Bronchial epithelial cell (primary cell): ENCODE results near the gene CMKLR1. TPM values are rescaled to one million over a fixed set of nuclear protein-coding genes. Genes with fewer than 3 reads are reported as not detected.

Experiments used
- DNase-seq: peaks from one replicate; pipeline ENCODE4 v3.0.0-alpha.2; 2010; ENCODE audit warnings: low read depth
- FAIRE-seq: peaks from 2 replicates; lab custom pipeline; 2011; peaks lifted over from hg19 to GRCh38; lab: Jason Lieb, UNC
- H3K27me3 ChIP-seq: 2 replicates; pipeline ENCODE4 v1.5.1; 2011; ENCODE audit warnings: low read length; ENCODE audit not compliant: control insufficient read depth, insufficient read depth
- H3K36me3 ChIP-seq: 2 replicates; pipeline ENCODE4 v1.5.1; 2011; ENCODE audit warnings: low read length; ENCODE audit not compliant: control insufficient read depth, insufficient read depth
- H3K4me3 ChIP-seq: 2 replicates; pipeline ENCODE4 v1.5.1; 2011; ENCODE audit warnings: mild to moderate bottlenecking, low read depth, low read length, control low read depth
- total RNA-seq: library from RNA; depleted of rRNA; stranded (reverse); fragments of >200 nt; gene quantifications from 2 replicates; pipeline ENCODE4 v1.2.1, GENCODE V29; 2014
- TF ChIP-seq, protein P1 (sequence below): IDR thresholded peaks from 2 replicates; pipeline ENCODE4 v1.5.1; 2011; ENCODE audit warnings: mild to moderate bottlenecking, moderate library complexity, low read length, control low read depth, inconsistent platforms; ENCODE audit not compliant: insufficient read depth, severe bottlenecking

CMKLR1 gene
- total RNA-seq, 1 donor from 2014 or later: not detected

DNA sequence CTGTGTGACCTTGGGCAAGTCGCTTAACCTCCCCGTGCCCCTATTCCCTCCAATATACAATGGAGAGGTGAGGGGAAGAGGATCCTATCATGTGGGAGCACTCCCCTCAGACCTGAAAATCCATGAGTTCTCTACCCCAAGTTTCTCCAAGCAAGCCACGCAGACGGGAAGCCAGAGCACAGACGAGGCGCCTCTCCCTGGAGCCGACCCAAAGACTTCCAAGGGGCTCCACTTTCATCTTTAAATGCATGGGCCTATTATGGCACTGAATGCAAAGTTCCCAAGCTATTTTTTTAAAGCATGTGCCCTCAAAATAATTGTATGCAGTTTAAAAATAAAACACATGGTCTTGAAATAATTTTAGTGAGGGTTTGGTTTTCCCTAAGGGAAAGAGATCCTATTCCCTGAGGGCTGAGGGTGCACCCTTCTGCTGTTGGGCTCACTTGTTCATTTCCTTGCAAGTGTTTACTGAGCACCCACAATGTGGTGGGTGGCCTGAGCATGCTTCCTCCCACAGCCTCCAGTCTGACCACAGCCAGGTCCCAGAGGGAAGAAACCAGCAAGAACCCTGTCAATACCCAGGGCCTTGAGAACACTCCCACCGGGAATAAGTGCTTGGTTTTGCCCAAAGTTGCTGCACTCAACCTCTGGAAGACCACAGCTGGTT is 14.6 kb downstream of the CMKLR1 start:
- H3K36me3 ChIP-seq: no peaks in the 10 kb centered on the region
- no peak for DNase-seq
- H3K27me3 ChIP-seq: no peaks in the 10 kb centered on the region
- H3K4me3 ChIP-seq: no peak overlapping the region
- no peak for FAIRE-seq
- TF ChIP-seq, protein P1, sequence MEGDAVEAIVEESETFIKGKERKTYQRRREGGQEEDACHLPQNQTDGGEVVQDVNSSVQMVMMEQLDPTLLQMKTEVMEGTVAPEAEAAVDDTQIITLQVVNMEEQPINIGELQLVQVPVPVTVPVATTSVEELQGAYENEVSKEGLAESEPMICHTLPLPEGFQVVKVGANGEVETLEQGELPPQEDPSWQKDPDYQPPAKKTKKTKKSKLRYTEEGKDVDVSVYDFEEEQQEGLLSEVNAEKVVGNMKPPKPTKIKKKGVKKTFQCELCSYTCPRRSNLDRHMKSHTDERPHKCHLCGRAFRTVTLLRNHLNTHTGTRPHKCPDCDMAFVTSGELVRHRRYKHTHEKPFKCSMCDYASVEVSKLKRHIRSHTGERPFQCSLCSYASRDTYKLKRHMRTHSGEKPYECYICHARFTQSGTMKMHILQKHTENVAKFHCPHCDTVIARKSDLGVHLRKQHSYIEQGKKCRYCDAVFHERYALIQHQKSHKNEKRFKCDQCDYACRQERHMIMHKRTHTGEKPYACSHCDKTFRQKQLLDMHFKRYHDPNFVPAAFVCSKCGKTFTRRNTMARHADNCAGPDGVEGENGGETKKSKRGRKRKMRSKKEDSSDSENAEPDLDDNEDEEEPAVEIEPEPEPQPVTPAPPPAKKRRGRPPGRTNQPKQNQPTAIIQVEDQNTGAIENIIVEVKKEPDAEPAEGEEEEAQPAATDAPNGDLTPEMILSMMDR: no peak

DNA sequence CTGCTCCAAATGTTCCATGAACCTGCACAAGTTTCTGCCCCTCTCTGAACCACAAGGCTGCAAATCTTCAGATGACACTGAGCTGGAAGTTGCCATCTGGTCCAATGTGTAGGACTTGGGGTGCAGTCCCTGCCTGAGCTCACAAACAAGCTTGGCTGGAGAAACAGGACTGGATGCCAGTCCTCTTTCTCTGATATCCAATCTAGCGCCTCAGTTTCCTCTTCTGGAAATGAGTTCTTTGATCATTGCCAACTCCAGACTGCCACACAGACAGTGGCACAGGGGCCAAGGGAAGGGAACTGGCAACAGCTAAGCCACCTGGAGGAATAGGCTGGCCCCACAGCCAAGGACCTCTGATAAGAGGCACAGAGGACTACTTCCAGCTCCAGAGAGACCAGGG is 15.5 kb downstream of the CMKLR1 start:
- no peak overlapping the region for H3K4me3 ChIP-seq
- no peak for DNase-seq
- FAIRE-seq: peak; percentile 62
- TF ChIP-seq, protein P1: no peak
- no peaks in the 10 kb centered on the region for H3K36me3 ChIP-seq
- no peaks in the 10 kb centered on the region for H3K27me3 ChIP-seq

DNA sequence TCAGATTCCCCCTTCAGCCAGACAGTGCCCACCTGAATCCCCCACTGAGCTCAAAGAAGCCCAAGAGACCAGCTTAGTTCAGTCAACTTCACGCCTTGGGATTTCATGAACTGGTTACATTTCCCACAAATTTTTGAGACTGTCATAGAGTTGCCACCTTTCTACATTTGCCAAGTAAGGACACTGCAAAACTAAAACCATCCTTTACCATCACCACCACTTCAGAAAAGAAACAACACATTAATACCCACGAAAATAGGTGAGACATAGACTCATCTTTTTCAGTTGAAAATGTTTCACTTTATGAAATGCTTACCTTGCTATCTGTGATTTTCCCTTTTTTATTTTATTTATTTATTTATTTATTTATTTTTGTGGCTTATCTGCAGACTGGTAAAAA is 16.1 kb downstream of the CMKLR1 start:
- TF ChIP-seq, protein P1: no peak
- FAIRE-seq: no peak
- H3K27me3 ChIP-seq: no peaks in the 10 kb centered on the region

DNA sequence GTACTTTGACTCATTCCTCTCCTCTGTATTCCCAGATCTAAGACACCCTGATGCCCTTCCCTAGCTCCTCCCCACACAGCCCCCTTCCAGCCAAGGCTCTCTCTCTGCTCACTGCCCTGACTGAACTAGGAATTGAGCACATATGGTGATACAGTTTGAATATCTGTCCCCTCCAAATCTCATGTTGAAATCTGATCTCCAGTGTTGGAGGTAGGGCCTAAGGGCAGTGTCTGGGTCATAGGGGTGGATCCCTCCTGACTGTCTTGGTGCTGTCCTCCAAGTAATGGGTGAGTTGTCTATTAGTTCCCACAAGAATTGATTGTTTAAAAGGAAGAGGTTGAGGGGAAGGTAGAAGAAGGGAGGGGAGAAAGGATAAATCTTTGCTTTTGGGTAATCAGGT is 17.4 kb downstream of the CMKLR1 start:
- TF ChIP-seq, protein P1: no peak
- FAIRE-seq: no peak
- H3K4me3 ChIP-seq: no peak overlapping the region
- H3K36me3 ChIP-seq: no peaks in the 10 kb centered on the region
- DNase-seq: no peak
- H3K27me3 ChIP-seq: no peaks in the 10 kb centered on the region

More for the DNA sequence above, 16.1 kb downstream of the CMKLR1 start:
- no peak for DNase-seq
- Histone ChIP-seq H3K36me3 (no peaks in the 10 kb centered on the region), H3K4me3 (no peak overlapping the region)

DNA sequence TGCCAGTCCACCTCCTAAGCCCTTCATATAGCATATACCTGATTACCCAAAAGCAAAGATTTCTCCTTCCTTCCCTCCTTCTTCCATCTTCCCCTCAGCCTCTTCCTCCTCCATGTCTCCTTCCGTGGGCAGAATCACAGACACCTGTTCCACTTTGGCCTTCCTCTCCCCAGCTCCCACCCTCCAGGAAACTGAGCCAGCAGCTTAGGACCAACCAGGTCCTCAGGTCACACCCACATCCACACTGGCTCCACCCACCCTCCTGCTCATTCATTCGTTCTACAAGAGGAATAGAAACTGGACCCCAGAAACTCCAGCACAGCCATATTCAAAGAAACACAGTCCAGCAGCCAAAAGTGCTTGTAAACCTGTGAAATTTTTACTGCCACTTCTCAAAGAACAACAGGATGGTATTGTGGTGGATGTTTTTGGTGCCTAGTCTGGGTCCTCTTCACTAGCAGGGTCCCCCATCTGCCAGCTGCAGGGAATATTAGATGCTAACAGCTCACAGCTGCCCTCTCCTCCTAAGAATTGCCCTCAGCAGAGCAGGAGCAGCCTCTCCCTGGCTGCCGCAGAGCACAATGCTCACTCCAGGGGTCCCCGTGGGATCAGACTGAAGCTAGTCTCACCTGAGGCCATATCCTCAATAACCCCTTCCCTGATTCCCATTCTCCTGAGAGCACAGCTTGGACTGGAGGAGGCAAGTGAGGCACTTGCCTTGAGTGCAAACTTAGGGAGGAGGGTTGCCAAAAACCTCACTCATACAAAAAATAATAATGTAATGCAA is 18.4 kb downstream of the CMKLR1 start:
- DNase-seq (no peak), FAIRE-seq (no peak)
- no peaks in the 10 kb centered on the region for H3K27me3 ChIP-seq
- TF ChIP-seq, protein P1: no peak
- no peaks in the 10 kb centered on the region for H3K36me3 ChIP-seq
- H3K4me3 ChIP-seq: no peak overlapping the region
